ENCODE data around the gene ABT1.

GRCh38 chr6:26629359-26629758 is 32.6 kb downstream of the ABT1 start:
- no peak for TF ChIP-seq CTCF (IDR thresholded peaks at IDR 0.05)
- no peak for TF ChIP-seq POLR2A (IDR thresholded peaks at IDR 0.05)
